ENCODE results near the gene UNC13B.
"Not testable (repeated sequence)": the region's sequence is repeated elsewhere in the genome, so short reads cannot be mapped to it uniquely, and the experiment has no call there.

Gene UNC13B

GRCh38 chr9:35229066-35229778, 67.4 kb downstream of the UNC13B start:
- DNase-seq: no peak

- DNase-seq: no peak
Measured at GRCh38 chr9:35229779-35230143, 68.0 kb downstream of the UNC13B start.

- no peak for DNase-seq
Measured at GRCh38 chr9:35232867-35233544, 71.2 kb downstream of the UNC13B start.

- no peak for DNase-seq
Measured at GRCh38 chr9:35236692-35237091, 74.9 kb downstream of the UNC13B start.

GRCh38 chr9:35237311-35237710, 75.5 kb downstream of the UNC13B start:
- no peak for DNase-seq

- DNase-seq: not testable (repeated sequence)
Measured at GRCh38 chr9:35245945-35246344, 84.1 kb downstream of the UNC13B start.

GRCh38 chr9:35253075-35253474, 91.3 kb downstream of the UNC13B start:
- no peak for DNase-seq

- no peak for DNase-seq
Measured at GRCh38 chr9:35254237-35254636, 92.4 kb downstream of the UNC13B start.

GRCh38 chr9:35254984-35255857, 93.4 kb downstream of the UNC13B start:
- DNase-seq: no peak

GRCh38 chr9:35257986-35258659, 96.3 kb downstream of the UNC13B start:
- DNase-seq: no peak

- peak; percentile 39 to 46 for DNase-seq
Measured at GRCh38 chr9:35258660-35259474, 97.1 kb downstream of the UNC13B start.

GRCh38 chr9:35260186-35260585, 98.4 kb downstream of the UNC13B start:
- DNase-seq: no peak

GRCh38 chr9:35262064-35262463, 100.3 kb downstream of the UNC13B start:
- DNase-seq: no peak

- DNase-seq: no peak
Measured at GRCh38 chr9:35267710-35268109, 105.9 kb downstream of the UNC13B start.

GRCh38 chr9:35269919-35270318, 108.1 kb downstream of the UNC13B start:
- no peak for DNase-seq

GRCh38 chr9:35271637-35272036, 109.8 kb downstream of the UNC13B start:
- DNase-seq: no peak

- DNase-seq: no peak
Measured at GRCh38 chr9:35272989-35273388, 111.2 kb downstream of the UNC13B start.

- DNase-seq: no peak
Measured at GRCh38 chr9:35273591-35273990, 111.8 kb downstream of the UNC13B start.

GRCh38 chr9:35274993-35275392, 113.2 kb downstream of the UNC13B start:
- no peak for DNase-seq

- no peak for DNase-seq
Measured at GRCh38 chr9:35277171-35277520, 115.3 kb downstream of the UNC13B start.

GRCh38 chr9:35277628-35278359, 116.0 kb downstream of the UNC13B start:
- no peak for DNase-seq

- DNase-seq: no peak
Measured at GRCh38 chr9:35279946-35280345, 118.1 kb downstream of the UNC13B start.
